ENCODE data around the gene SLC16A2.

Gene SLC16A2

GRCh38 chrX:74535086-74535407 lies 113.8 kb downstream of the SLC16A2 start:
- Mint-ChIP-seq H3K4me1 (peaks cover 17% of the 10 kb centered on the region), H3K4me3 (peak overlapping the region in 1 of 2 donors; percentile 22), H3K27ac (peak overlapping the region in 1 of 2 donors; percentile 65), H3K9me3 (no peaks in the 10 kb centered on the region), H3K27me3 (no peaks in the 10 kb centered on the region)
- no peak for DNase-seq
- no peak for ATAC-seq

- no peaks in the 10 kb centered on the region for H3K9me3 Mint-ChIP-seq
- no peaks in the 10 kb centered on the region for H3K27me3 Mint-ChIP-seq
These were observed 114.3 kb downstream of the SLC16A2 start for GRCh38 chrX:74535408-74536151.

GRCh38 chrX:74536152-74536831 lies 115.0 kb downstream of the SLC16A2 start:
- H3K27ac Mint-ChIP-seq, result peak overlapping the region; percentile 52 to 98
- peak overlapping the region; percentile 79 to 84 for H3K4me3 Mint-ChIP-seq

More at GRCh38 chrX:74535408-74536151, 114.3 kb downstream of the SLC16A2 start:
- Mint-ChIP-seq H3K4me3 (peak overlapping the region; percentile 79 to 84), H3K27ac (peak overlapping the region; percentile 46 to 48), H3K4me1 (peaks cover 17% of the 10 kb centered on the region)
- ATAC-seq (peak; percentile 65), DNase-seq (peak; percentile 18 to 37)

GRCh38 chrX:74536832-74537371 lies 115.6 kb downstream of the SLC16A2 start:
- peak overlapping the region; percentile 79 to 84 for H3K4me3 Mint-ChIP-seq
- DNase-seq (no peak), ATAC-seq (peak; percentile 47)
- peak overlapping the region; percentile 52 to 98 for H3K27ac Mint-ChIP-seq
- H3K27me3 Mint-ChIP-seq, result no peaks in the 10 kb centered on the region
- no peaks in the 10 kb centered on the region for H3K9me3 Mint-ChIP-seq
- H3K4me1 Mint-ChIP-seq, result peaks cover 17% of the 10 kb centered on the region

More at GRCh38 chrX:74536152-74536831, 115.0 kb downstream of the SLC16A2 start:
- Mint-ChIP-seq H3K27me3 (no peaks in the 10 kb centered on the region), H3K4me1 (peaks cover 17% of the 10 kb centered on the region), H3K9me3 (no peaks in the 10 kb centered on the region)
- ATAC-seq (peak; percentile 69), DNase-seq (peak; percentile 23 to 44)

GRCh38 chrX:74540635-74541249 lies 119.4 kb downstream of the SLC16A2 start:
- no peak overlapping the region for H3K4me3 Mint-ChIP-seq
- DNase-seq, result no peak
- H3K4me1 Mint-ChIP-seq, result peaks cover 8% of the 10 kb centered on the region
- no peak for ATAC-seq
- no peaks in the 10 kb centered on the region for H3K9me3 Mint-ChIP-seq
- no peak overlapping the region for H3K27ac Mint-ChIP-seq
- H3K27me3 Mint-ChIP-seq, result no peaks in the 10 kb centered on the region

- Mint-ChIP-seq H3K27ac (no peak overlapping the region), H3K4me3 (no peak overlapping the region), H3K27me3 (no peaks in the 10 kb centered on the region), H3K9me3 (no peaks in the 10 kb centered on the region), H3K4me1 (no peaks in the 10 kb centered on the region)
- DNase-seq, result no peak
- no peak for ATAC-seq
These were observed 124.7 kb downstream of the SLC16A2 start for GRCh38 chrX:74545880-74546523.

GRCh38 chrX:74546984-74547383 lies 125.7 kb downstream of the SLC16A2 start:
- no peak for ATAC-seq
- Mint-ChIP-seq H3K4me1 (no peaks in the 10 kb centered on the region), H3K27ac (no peak overlapping the region), H3K4me3 (no peak overlapping the region), H3K27me3 (no peaks in the 10 kb centered on the region), H3K9me3 (no peaks in the 10 kb centered on the region)
- DNase-seq, result no peak

GRCh38 chrX:74550295-74550802 lies 129.1 kb downstream of the SLC16A2 start:
- no peak overlapping the region for H3K27ac Mint-ChIP-seq
- no peaks in the 10 kb centered on the region for H3K27me3 Mint-ChIP-seq
- ATAC-seq (peak; percentile 94), DNase-seq (peak; percentile 71 to 81)
- H3K9me3 Mint-ChIP-seq, result no peaks in the 10 kb centered on the region
- H3K4me1 Mint-ChIP-seq, result no peaks in the 10 kb centered on the region
- H3K4me3 Mint-ChIP-seq, result peak overlapping the region; percentile 24 to 62

GRCh38 chrX:74551934-74552333 lies 130.6 kb downstream of the SLC16A2 start:
- Mint-ChIP-seq H3K27ac (no peak overlapping the region), H3K4me3 (no peak overlapping the region), H3K4me1 (no peaks in the 10 kb centered on the region), H3K9me3 (no peaks in the 10 kb centered on the region), H3K27me3 (no peaks in the 10 kb centered on the region)
- no peak for ATAC-seq
- DNase-seq, result no peak

GRCh38 chrX:74557378-74557777 lies 136.1 kb downstream of the SLC16A2 start:
- H3K27me3 Mint-ChIP-seq, result no peaks in the 10 kb centered on the region
- H3K9me3 Mint-ChIP-seq, result no peaks in the 10 kb centered on the region
- H3K4me3 Mint-ChIP-seq, result no peak overlapping the region
- H3K27ac Mint-ChIP-seq, result no peak overlapping the region
- DNase-seq (no peak), ATAC-seq (no peak)
- H3K4me1 Mint-ChIP-seq, result no peaks in the 10 kb centered on the region

GRCh38 chrX:74578137-74578536 lies 156.8 kb downstream of the SLC16A2 start:
- Mint-ChIP-seq H3K4me1 (no peaks in the 10 kb centered on the region), H3K27ac (peak overlapping the region in 1 of 2 donors; percentile 54), H3K4me3 (no peak overlapping the region)

GRCh38 chrX:74579597-74580198 lies 158.4 kb downstream of the SLC16A2 start:
- DNase-seq (no peak), ATAC-seq (no peak)
- H3K27ac Mint-ChIP-seq, result no peak overlapping the region

More at GRCh38 chrX:74578137-74578536, 156.8 kb downstream of the SLC16A2 start:
- H3K9me3 Mint-ChIP-seq, result no peaks in the 10 kb centered on the region
- ATAC-seq (peak; percentile 98), DNase-seq (peak; percentile 1 to 17)
- no peaks in the 10 kb centered on the region for H3K27me3 Mint-ChIP-seq

More at GRCh38 chrX:74579597-74580198, 158.4 kb downstream of the SLC16A2 start:
- no peaks in the 10 kb centered on the region for H3K27me3 Mint-ChIP-seq
- no peaks in the 10 kb centered on the region for H3K4me1 Mint-ChIP-seq
- no peaks in the 10 kb centered on the region for H3K9me3 Mint-ChIP-seq
- H3K4me3 Mint-ChIP-seq, result no peak overlapping the region
